IPS-NIHi7 (cell line): ENCODE results near the gene SPG7.
"Not testable (repeated sequence)": the region's sequence is repeated elsewhere in the genome, so short reads cannot be mapped to it uniquely, and the experiment has no call there.

ENCODE experiments used
- DNase-seq: peaks from one replicate; pipeline ENCODE4 v3.0.0; 2012; ENCODE audit warnings: mixed read lengths; ENCODE audit errors: extremely low spot score

Gene SPG7

DNA sequence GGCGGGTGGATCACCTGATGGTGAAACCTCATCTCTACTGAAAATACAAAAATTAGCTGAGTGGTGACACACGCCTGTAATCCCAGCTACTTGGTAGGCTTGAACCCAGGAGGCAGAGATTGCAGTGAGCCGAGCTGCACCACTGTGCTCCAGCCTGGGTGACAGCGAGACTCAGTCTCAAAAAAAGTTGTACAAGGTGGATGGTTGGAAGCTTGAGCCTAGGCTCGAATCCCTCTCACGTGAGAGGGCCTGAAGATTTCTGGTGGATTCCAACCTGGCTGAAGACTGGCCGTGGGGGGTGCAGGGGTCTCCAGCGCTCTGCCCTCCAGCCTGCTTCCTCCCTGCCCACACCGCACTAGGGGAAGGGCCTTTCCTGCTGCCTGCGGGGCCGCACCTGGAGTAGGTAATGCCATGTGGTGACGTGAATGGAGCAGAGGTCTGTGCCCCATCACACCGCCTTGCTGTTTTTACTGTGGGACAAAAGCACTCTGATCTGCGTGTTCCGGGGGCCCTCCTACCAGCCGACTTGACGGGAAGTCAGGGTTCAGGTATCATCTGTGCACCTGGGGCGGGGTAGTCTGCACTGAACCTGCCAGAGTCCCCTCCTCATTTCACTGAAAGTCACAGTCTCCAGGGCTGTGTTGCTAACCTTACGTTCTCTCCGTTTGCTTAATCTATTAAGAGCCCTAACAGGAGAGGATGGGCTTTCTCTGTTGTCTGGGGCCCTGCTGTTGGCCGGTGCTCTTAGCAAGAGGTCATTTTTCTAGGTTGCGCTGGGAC is 56.5 kb downstream of the SPG7 start:
- DNase-seq = no peak

- DNase-seq = peak; percentile 62
Observed at GRCh38 chr16:89565256-89565505, 57.0 kb downstream of the SPG7 start.

GRCh38 chr16:89565506-89566372 is 57.5 kb downstream of the SPG7 start:
- peak; percentile 68 for DNase-seq

- no peak for DNase-seq
Observed at GRCh38 chr16:89567656-89568594, 59.7 kb downstream of the SPG7 start.

DNA sequence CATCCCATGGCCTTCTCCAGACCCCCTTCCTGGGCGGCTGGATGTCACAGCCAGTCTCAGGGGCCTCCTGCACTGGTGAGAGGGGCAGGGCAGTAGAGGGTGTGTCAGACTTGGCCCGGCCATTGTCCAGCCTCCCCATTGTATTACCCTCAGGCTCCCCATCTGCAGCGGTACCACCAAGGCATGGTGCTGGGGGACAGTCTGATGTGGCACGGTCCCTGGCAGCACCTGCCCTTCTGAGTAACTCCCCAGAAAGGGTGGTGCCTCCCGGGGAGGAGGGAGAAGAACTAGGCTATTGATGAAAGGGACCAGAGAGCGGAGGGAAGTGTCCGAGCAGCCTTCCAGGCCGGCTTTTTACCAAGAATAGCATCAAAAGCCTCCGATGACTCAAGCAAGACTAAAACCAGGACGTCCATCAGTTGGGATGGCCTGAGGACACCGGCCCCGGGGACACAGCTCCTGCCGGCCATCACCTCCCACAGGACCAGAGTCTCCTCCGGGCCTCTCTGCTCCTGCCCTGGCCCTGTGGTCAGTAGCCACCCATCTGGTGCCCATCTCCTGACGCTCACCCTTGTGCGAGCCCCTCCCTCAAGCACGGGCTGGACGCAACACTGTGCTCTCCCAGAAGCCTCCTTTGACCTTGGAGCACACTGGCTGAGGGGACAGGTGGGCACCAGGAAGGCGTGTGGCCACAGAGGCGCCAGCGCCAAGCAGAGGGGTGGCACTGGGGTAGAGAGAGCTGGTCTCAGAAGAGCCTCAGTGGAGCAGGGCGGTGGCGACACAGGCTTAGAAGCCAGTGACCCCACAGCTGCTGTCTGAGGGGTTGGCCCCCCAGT is 61.5 kb downstream of the SPG7 start:
- no peak for DNase-seq

DNA sequence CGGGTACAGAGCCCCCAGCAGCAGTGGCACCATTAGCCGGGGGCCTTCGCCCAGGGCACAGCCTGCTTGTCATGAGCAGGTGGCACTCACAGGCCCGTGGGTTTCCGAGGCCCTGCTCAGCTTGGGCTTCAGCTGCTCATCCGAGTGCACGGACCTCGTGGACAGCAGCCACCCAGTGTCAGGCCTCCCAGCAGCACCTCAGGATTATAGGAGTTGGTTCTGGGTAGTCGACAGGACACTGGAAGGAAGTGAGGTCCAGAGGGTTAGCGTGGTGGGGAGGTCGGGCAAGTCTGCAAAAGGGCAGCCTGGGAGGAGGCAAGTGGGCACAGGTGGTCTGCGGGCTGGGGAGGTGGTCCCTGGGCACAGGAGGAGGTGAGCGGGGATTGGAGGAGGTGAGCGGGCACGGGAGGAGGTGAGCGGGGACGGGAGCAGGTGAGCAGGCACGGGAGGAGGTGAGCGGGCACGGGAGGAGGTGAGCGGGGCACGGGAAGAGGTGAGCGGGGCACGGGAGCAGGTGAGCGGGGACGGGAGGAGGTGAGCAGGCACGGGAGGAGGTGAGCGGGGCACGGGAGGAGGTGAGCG is 62.2 kb downstream of the SPG7 start:
- no peak for DNase-seq

GRCh38 chr16:89570983-89571598 is 62.9 kb downstream of the SPG7 start:
- DNase-seq = not testable (repeated sequence)

- DNase-seq = no peak
Observed at GRCh38 chr16:89571636-89572035, 63.4 kb downstream of the SPG7 start.

- no peak for DNase-seq
Observed at GRCh38 chr16:89572073-89572484, 63.9 kb downstream of the SPG7 start.

DNA sequence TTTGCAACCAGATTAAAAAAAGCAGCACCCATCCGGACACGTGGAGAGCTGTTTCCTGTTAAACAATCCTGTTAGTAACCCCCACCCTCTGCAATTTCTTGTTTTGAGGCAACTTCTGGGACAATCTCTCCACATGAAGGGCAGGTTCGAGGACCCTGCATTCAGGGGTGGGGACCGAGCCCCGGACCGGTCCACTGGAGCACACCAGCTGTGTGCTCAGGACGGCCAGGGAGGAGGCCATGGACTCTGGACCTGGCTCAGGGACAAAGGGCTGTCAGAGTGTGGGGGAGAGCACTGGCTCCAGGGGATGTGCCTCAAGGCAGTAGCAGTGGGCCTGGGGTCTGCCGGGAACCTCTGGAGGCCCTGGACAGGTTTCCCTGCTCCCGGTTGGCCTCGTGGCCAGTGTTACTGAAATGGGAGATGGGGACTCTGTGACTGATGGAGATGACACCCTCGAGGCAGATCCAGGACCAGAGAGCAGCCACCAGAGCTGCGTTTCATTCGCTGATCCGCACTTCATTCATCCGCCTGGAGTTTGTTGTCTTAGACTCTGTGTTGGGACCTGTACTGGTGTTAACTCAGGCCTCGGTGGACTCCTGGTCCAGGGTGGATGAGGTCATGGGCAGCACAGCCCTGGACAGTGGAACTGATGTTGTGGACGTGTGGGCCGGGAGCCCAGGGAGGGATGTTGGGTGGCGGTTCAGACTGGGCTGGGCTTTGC is 64.4 kb downstream of the SPG7 start:
- DNase-seq = no peak

- DNase-seq = no peak
Observed at GRCh38 chr16:89573826-89574680, 65.8 kb downstream of the SPG7 start.

DNA sequence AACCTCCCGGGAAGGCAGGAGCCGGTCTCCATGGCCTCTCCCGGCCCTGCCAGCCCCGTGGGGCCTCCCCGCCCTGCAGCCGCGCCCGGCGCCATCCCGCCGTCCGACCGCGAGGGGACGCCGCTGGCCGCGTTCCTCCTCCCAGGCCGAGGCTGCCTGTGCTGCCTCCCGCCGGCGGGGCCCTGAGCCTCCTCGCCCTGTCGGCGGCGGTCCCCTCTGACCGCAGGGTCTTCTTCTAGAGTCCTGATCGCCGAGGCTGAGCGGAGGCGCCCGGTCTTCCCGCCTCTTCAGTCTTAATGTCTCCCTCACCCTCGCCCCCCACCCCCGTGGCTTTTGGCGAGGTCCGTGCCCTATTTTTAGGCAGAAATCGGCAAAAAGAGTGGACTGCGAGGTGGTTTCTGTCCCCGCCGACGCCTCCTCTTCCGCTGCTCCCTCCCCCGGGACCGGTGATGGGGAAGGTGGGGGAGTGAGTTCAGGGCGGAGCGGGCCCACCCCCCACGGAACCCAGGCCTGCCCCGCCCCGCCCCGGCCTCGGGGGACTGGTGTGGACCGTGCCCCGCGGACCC is 66.6 kb downstream of the SPG7 start:
- DNase-seq = peak; percentile 95

GRCh38 chr16:89575247-89576152 is 67.3 kb downstream of the SPG7 start, which contains the start of gene CPNE7:
Gene CPNE7, plus strand, starts transcription at chr16:89575758. Its CDS starts 140 bp downstream, at chr16:89575898.
- DNase-seq = peak; percentile 57

DNA sequence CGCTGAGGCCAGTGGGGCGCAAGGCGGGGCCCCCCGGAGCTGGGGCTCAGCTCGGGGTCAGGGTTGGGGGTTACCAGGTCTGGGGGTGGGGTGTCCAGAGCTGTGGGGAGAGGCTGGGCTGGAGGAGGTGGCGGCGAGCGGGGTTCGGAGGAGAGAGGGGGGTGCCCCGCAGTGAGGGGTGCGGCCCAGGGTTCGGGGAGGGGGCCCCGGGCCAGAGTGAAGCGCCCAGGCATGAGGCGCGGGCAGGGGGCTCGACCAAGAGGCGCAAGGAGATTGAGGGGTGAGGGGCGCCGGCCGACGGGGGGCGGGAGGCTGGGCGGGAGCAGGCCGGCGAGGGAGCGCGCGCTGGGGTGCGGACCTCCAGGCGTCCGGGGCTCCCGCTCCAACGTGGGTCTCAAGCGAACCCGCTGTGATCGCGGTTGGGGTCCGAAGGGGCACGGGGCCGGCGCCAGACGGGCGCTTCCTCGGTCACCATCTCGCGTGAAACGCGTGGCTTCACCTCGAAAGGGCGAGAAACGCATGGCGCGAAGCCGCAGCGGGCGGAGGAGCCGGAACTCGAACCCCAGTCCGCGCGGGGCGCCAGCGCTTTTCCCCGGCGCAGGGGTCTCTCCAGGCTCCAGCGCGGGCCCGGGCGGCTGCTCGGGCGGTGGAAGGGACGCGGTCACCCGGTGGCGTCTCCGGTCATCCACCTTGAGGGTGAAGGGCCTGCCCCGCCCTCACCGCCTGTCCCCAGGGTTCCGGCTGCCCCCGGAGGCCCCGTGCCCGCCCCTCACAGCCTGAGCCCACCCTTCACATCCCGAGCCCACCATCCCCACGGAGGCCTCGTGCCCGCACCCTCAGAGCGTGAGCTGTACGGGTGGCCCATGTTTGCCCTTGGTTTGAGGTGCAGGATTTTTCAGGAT is 68.2 kb downstream of the SPG7 start:
- no peak for DNase-seq

DNA sequence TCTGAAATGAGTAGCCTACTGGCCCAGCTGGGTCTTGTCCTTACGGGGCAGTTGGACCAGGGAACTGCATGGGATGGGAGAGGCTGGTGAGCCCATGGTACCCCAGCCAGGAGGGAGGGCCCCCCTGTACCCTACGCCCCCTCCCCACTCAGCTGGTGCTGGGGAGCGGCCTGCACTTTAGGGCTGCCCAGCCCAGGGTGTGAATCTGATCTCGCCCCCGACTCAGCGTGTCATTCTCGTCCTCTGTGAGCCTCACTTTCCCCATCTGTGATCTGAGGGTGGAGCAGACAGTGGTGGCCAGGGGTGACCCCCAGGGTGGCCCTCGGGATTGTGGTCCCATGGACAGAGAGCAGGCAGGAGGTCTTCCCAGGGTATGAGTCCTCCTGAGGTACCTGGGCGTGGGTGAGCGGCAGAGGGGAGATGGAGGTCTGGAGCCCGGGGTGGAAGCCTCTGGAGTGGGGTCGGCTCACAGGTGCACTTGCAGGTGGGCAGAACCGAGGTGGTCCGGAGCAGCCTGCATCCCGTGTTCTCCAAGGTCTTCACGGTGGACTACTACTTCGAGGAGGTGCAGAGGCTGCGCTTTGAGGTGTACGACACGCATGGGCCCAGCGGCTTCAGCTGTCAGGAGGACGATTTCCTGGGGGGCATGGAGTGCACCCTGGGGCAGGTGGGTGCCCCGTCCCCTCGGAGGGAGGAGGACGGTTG is 69.0 kb downstream of the SPG7 start:
- DNase-seq = no peak

DNA sequence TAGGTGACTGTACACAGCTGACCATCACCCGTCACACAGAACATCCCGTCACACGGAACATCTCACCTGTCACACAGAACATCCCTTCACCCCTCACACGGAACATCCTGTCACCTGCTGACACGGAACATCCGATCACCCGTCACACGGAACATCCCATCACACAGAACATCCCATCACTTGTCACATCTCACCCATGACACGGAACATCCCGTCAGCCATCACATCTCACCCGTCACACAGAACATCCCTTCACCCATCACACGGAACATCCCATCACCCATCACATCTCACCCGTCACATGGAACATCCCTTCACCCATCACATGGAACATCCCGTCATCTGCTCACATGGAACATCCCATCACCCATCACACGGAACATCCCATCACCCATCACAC is 71.1 kb downstream of the SPG7 start:
- no peak for DNase-seq
